IPS-18a (cell line): ENCODE data around the gene RECQL5.
"Not testable (repeated sequence)": the region's sequence is repeated elsewhere in the genome, so short reads cannot be mapped to it uniquely, and the experiment has no call there.

Source experiments
- H3K27ac ChIP-seq: one replicate; pipeline ENCODE4 v1.5.1; 2013; ENCODE audit warnings: low read length
- H3K27me3 ChIP-seq: one replicate; pipeline ENCODE4 v1.6.1; 2013; ENCODE audit warnings: mild to moderate bottlenecking, low read length; ENCODE audit not compliant: control insufficient read depth, insufficient read depth
- H3K36me3 ChIP-seq: one replicate; pipeline ENCODE4 v1.6.1; 2013; ENCODE audit warnings: low read depth, low read length; ENCODE audit not compliant: control insufficient read depth
- H3K4me1 ChIP-seq: one replicate; pipeline ENCODE4 v1.6.1; 2013; ENCODE audit warnings: low read depth, low read length; ENCODE audit not compliant: control insufficient read depth
- H3K4me3 ChIP-seq: one replicate; pipeline ENCODE4 v1.5.1; 2013; ENCODE audit warnings: low read length
- H3K9ac ChIP-seq: one replicate; pipeline ENCODE4 v1.6.1; 2013; ENCODE audit warnings: mild to moderate bottlenecking, low read length, moderate library complexity
- H3K9me3 ChIP-seq: one replicate; pipeline ENCODE4 v1.6.1; 2013; ENCODE audit warnings: low read depth, low read length; ENCODE audit not compliant: control insufficient read depth

Gene RECQL5

GRCh38 chr17:75584849-75585175, 82.1 kb downstream of the RECQL5 start:
- Histone ChIP-seq H3K27me3 (no peaks in the 10 kb centered on the region), H3K9me3 (no peaks in the 10 kb centered on the region), H3K36me3 (no peaks in the 10 kb centered on the region), H3K27ac (no peak overlapping the region), H3K4me3 (no peak overlapping the region), H3K4me1 (no peaks in the 10 kb centered on the region), H3K9ac (no peak overlapping the region)

- not testable (repeated sequence) for H3K9ac ChIP-seq, H3K9me3 ChIP-seq, H3K27ac ChIP-seq, H3K4me1 ChIP-seq, H3K36me3 ChIP-seq, H3K27me3 ChIP-seq, H3K4me3 ChIP-seq
Observed at GRCh38 chr17:75583197-75583596, 83.8 kb downstream of the RECQL5 start.

- H3K36me3 ChIP-seq, H3K4me1 ChIP-seq, H3K9ac ChIP-seq, H3K4me3 ChIP-seq, H3K9me3 ChIP-seq, H3K27me3 ChIP-seq, H3K27ac ChIP-seq: not testable (repeated sequence)
Observed at GRCh38 chr17:75581121-75581725, 85.7 kb downstream of the RECQL5 start.
